GM12878 (cell line): Measurements from ENCODE around the gene ARVCF. TPM values are rescaled to one million over a fixed set of nuclear protein-coding genes. Genes with fewer than 3 reads are reported as not detected.

Experiments
- CTCF ChIP-seq, 3 experiments: IDR thresholded peaks in 2 of 3; conservative IDR thresholded peaks in 1 of 3; 2 replicates each; pipeline ENCODE4 v1.5.1; 2011; ENCODE audit warnings: low read depth in 3 of 3, low read length in 3 of 3, mild to moderate bottlenecking in 3 of 3, control low read depth in 2 of 3, moderate library complexity in 2 of 3, inconsistent platforms in 1 of 3, mixed read lengths in 1 of 3; ENCODE audit not compliant: control insufficient read depth in 2 of 3, insufficient read depth in 1 of 3; ENCODE audit errors: extremely low read depth in 1 of 3
- E2F4 ChIP-seq: IDR thresholded peaks from 2 replicates; pipeline ENCODE4 v1.6.1; 2012; ENCODE audit warnings: low read depth, low read length, improper control_type of control experiment
- FOXM1 ChIP-seq: IDR thresholded peaks from 2 replicates; pipeline ENCODE4 v1.6.1; 2012; ENCODE audit warnings: low read depth, mild to moderate bottlenecking, inconsistent platforms, low read length, moderate library complexity
- HCFC1 ChIP-seq: fragments of 150-350 bp; IDR thresholded peaks from 2 replicates; pipeline ENCODE4 v1.6.1; 2014; ENCODE audit warnings: low read length
- IRF4 ChIP-seq: IDR thresholded peaks from 2 replicates; pipeline ENCODE4 v1.6.1; 2011; ENCODE audit warnings: low read depth, low read length
- MAX ChIP-seq: IDR thresholded peaks from 2 replicates; pipeline ENCODE4 v1.6.1; 2012; ENCODE audit warnings: low read depth, low read length, improper control_type of control experiment
- NR2C1 ChIP-seq: fragments of 450-650 bp; IDR thresholded peaks from 2 replicates; pipeline ENCODE4 v1.6.1; 2017; ENCODE audit warnings: antibody characterized with exemption, mild to moderate bottlenecking, moderate library complexity
- PAX5 ChIP-seq: IDR thresholded peaks from 2 replicates; pipeline ENCODE4 v1.6.1; 2011; ENCODE audit warnings: low read depth, low read length, borderline replicate concordance
- TCF3 ChIP-seq: IDR thresholded peaks from 2 replicates; pipeline ENCODE4 v1.6.1; 2012; ENCODE audit warnings: low read depth, mild to moderate bottlenecking, low read length, borderline replicate concordance; ENCODE audit not compliant: insufficient read depth
- YY1 ChIP-seq: IDR thresholded peaks from 2 replicates; pipeline ENCODE4 v1.6.1; 2011; ENCODE audit warnings: low read depth, mild to moderate bottlenecking, low read length
- ZBTB11 ChIP-seq: fragments of 450-650 bp; formaldehyde crosslinking; IDR thresholded peaks from 2 replicates; pipeline ENCODE4 v1.5.0; 2022; ENCODE audit warnings: mild to moderate bottlenecking, missing genetic modification characterization
- ZBTB40 ChIP-seq: fragments of 450-650 bp; IDR thresholded peaks from 2 replicates; pipeline ENCODE4 v1.6.1; 2016; ENCODE audit warnings: mild to moderate bottlenecking, moderate library complexity, borderline replicate concordance
- ZSCAN29 ChIP-seq: fragments of 450-650 bp; IDR thresholded peaks from 2 replicates; pipeline ENCODE4 v1.6.1; 2017; ENCODE audit warnings: mild to moderate bottlenecking, moderate library complexity
- polyA plus RNA-seq, 11 experiments: library from polyadenylated mRNA; depleted of rRNA in 4 of 11; unstranded in 6 of 11; stranded (reverse) in 5 of 11; fragments of >200 nt; fragmentation: Nextera tagmentation in 4 of 11; fragmentation: Illumina TruSeq in 1 of 11; extraction: Ambion mirVana in 4 of 11; extraction: Trizol in 1 of 11; gene quantifications; 1 replicate in 1 of 11; 2 replicates in 10 of 11; pipeline versions ENCODE4 v1.2.1 to v1.2.3, GENCODE V29; 2011 to 2016; ENCODE audit warnings: inconsistent platforms in 2 of 11, missing spikeins in 2 of 11, low read depth in 1 of 11
- total RNA-seq, 4 experiments: library from RNA; depleted of rRNA in 3 of 4; stranded (reverse); fragments of >200 nt in 3 of 4; fragmentation: Illumina TruSeq in 1 of 4; extraction: Trizol in 1 of 4; gene quantifications; 2 replicates each; pipeline versions ENCODE4 v1.2.1 to v1.2.3, GENCODE V29; 2013 to 2021

Gene ARVCF
- total and polyA plus RNA-seq, 10 of the 15 experiments (the other 5 are each of a cell fraction or from before 2014, with no cell fraction given) = 0.13 to 1.9 (median 1.0) TPM; not detected in 2

- TF ChIP-seq ZBTB11 (CRISPR knock-in tag) (no peak), HCFC1 (no peak), FOXM1 (no peak), NR2C1 (no peak), IRF4 (no peak), ZBTB40 (no peak), CTCF (IDR thresholded peaks at IDR 0.05 in 2 of 3, conservative IDR thresholded peaks at IDR 0.05 in 1 of 3; ENCODE audit: control insufficient read depth in 2 of 3, extremely low read depth in 1 of 3, insufficient read depth in 1 of 3, low read depth in 3 of 3, low read length in 3 of 3) (peak in 1 of 3 experiments; percentile 26; a peak in 1 of 6 replicates), TCF3 (no peak), MAX (no peak), E2F4 (no peak), YY1 (no peak), PAX5 (no peak), ZSCAN29 (peak; percentile 81; the same call in 1 of the 2 replicates)
Observed at GRCh38 chr22:20016734-20017621, at the start of gene ARVCF (continued).
